GM23338 (cell line): ENCODE results near the gene NCK2.

Experiments used
- CREB1 ChIP-seq: fragments of 250-450 bp; sonication (Bioruptor Pico); IDR thresholded peaks from 2 replicates; pipeline ENCODE4 v1.5.0; 2020; ENCODE audit warnings: low read depth, mild to moderate bottlenecking, moderate library complexity
- ETS1 ChIP-seq: IDR thresholded peaks from 2 replicates; pipeline ENCODE4 v1.6.1; 2016; ENCODE audit warnings: antibody characterized with exemption
- EZH2 ChIP-seq: fragments of 200-600 bp; sonication (generic); IDR thresholded peaks from one replicate; pipeline ENCODE4 v1.8.0; 2017; ENCODE audit warnings: antibody characterized with exemption, mild to moderate bottlenecking, low read depth; ENCODE audit not compliant: unreplicated experiment
- EZH2phosphoT487 ChIP-seq: fragments of 200-600 bp; sonication (generic); IDR thresholded peaks from one replicate; pipeline ENCODE4 v1.8.1; 2018; ENCODE audit warnings: antibody characterized with exemption; ENCODE audit not compliant: unreplicated experiment
- JUNB ChIP-seq: IDR thresholded peaks from one replicate; pipeline ENCODE4 v1.6.1; 2016; ENCODE audit warnings: antibody characterized with exemption; ENCODE audit not compliant: unreplicated experiment
- NANOG ChIP-seq: IDR thresholded peaks from 2 replicates; pipeline ENCODE4 v1.6.1; 2016; ENCODE audit warnings: antibody characterized with exemption, borderline replicate concordance
- POLR2AphosphoS5 ChIP-seq: IDR thresholded peaks from 2 replicates; pipeline ENCODE4 v1.6.1; 2016; ENCODE audit warnings: antibody characterized with exemption, low read depth
- STAT1 ChIP-seq: IDR thresholded peaks from one replicate; pipeline ENCODE4 v1.6.1; 2016; ENCODE audit warnings: antibody characterized with exemption; ENCODE audit not compliant: unreplicated experiment
- ZNF114 ChIP-seq: fragments of 250-450 bp; sonication (Bioruptor Pico); IDR thresholded peaks from 2 replicates; pipeline ENCODE4 v1.5.0; 2020; ENCODE audit warnings: mild to moderate bottlenecking, moderate library complexity
- ZNF331 ChIP-seq: fragments of 250-450 bp; sonication (Bioruptor Pico); IDR thresholded peaks from 2 replicates; pipeline ENCODE4 v1.5.0; 2020; ENCODE audit warnings: low read depth, mild to moderate bottlenecking, moderate library complexity
- TF ChIP-seq, protein P1 (sequence below), 2 experiments: fragments of 200-600 bp in 1 of 2; sonication (generic) in 1 of 2; conservative IDR thresholded peaks; 2 replicates each; pipeline versions ENCODE4 v1.5.1 to v1.6.1; 2016 to 2017; ENCODE audit warnings: antibody characterized with exemption in 2 of 2, low read depth in 2 of 2, mild to moderate bottlenecking in 2 of 2, moderate library complexity in 1 of 2
- TF ChIP-seq, protein P2 (sequence below): IDR thresholded peaks from one replicate; pipeline ENCODE4 v1.6.1; 2018; ENCODE audit warnings: antibody characterized with exemption; ENCODE audit not compliant: unreplicated experiment

DNA sequence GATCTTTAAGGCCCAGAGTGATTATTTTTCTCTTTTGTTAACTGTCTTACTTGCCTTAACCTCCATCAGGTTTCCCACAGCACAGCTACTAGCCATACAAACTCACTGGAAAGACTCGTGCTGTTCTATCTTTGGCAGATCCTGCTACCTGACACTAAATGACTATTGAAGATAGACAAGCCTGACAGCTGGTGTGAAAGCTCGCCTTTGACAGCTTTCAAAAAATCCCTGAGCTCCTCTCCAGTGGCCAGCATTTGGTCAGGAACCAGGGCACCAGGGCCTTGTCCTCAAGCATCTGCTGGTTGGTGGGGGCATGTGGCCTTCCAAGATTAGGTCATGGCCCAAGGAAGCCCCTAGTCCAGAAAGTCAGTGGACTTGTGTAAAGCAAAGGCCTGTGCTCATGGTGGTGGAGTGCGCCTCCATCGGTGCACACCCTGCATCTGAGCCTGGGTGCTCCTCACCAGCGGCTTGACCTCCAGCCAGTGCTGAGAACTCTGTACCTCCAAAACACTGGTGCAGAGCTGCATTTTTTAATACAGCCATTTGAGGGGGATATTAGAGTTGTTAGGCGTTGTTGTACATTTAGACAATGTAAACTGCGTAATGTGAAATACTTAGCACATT lies 158.5 kb downstream of the NCK2 start:
- TF ChIP-seq, protein P1, sequence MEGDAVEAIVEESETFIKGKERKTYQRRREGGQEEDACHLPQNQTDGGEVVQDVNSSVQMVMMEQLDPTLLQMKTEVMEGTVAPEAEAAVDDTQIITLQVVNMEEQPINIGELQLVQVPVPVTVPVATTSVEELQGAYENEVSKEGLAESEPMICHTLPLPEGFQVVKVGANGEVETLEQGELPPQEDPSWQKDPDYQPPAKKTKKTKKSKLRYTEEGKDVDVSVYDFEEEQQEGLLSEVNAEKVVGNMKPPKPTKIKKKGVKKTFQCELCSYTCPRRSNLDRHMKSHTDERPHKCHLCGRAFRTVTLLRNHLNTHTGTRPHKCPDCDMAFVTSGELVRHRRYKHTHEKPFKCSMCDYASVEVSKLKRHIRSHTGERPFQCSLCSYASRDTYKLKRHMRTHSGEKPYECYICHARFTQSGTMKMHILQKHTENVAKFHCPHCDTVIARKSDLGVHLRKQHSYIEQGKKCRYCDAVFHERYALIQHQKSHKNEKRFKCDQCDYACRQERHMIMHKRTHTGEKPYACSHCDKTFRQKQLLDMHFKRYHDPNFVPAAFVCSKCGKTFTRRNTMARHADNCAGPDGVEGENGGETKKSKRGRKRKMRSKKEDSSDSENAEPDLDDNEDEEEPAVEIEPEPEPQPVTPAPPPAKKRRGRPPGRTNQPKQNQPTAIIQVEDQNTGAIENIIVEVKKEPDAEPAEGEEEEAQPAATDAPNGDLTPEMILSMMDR (conservative IDR thresholded peaks at IDR 0.05; ENCODE audit: low read depth in 2 of 2), result no peak
- TF ChIP-seq CREB1 (CRISPR knock-in tag), result no peak
- TF ChIP-seq EZH2, result no peak
- TF ChIP-seq POLR2AphosphoS5, result no peak
- TF ChIP-seq EZH2phosphoT487, result no peak
- TF ChIP-seq ZNF331 (CRISPR knock-in tag), result no peak
- no peak for TF ChIP-seq JUNB
- no peak for TF ChIP-seq ZNF114 (CRISPR knock-in tag)
- no peak for TF ChIP-seq NANOG
- TF ChIP-seq STAT1, result no peak
- TF ChIP-seq, protein P2, sequence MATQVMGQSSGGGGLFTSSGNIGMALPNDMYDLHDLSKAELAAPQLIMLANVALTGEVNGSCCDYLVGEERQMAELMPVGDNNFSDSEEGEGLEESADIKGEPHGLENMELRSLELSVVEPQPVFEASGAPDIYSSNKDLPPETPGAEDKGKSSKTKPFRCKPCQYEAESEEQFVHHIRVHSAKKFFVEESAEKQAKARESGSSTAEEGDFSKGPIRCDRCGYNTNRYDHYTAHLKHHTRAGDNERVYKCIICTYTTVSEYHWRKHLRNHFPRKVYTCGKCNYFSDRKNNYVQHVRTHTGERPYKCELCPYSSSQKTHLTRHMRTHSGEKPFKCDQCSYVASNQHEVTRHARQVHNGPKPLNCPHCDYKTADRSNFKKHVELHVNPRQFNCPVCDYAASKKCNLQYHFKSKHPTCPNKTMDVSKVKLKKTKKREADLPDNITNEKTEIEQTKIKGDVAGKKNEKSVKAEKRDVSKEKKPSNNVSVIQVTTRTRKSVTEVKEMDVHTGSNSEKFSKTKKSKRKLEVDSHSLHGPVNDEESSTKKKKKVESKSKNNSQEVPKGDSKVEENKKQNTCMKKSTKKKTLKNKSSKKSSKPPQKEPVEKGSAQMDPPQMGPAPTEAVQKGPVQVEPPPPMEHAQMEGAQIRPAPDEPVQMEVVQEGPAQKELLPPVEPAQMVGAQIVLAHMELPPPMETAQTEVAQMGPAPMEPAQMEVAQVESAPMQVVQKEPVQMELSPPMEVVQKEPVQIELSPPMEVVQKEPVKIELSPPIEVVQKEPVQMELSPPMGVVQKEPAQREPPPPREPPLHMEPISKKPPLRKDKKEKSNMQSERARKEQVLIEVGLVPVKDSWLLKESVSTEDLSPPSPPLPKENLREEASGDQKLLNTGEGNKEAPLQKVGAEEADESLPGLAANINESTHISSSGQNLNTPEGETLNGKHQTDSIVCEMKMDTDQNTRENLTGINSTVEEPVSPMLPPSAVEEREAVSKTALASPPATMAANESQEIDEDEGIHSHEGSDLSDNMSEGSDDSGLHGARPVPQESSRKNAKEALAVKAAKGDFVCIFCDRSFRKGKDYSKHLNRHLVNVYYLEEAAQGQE, result no peak
- TF ChIP-seq ETS1, result no peak
